ENCODE measurements around the gene GLIS2.

DNA sequence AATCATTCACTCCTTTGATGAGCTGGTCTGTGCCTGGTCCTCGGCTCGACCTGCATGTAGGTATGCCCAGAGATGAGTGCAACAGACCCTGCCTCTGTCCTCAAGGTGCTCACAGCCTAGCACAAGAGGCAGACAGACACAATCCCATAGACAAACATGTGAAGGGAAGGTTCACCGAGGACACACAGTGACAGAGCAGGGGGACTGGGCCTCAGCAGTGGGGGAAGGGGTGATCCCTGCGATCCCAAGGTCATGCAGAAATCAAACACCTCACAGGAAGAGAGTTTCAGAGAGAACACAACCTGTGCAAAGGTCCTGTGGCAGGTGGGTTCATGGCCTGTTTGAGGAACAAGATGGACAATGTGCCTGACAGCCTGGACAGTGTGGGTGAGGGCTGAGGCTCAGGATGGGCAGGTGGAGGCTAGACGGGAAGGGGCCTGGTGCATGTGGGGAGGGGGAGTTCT is 51.6 kb downstream of the GLIS2 start:
- TF ChIP-seq POLR2A (IDR thresholded peaks at IDR 0.05; ENCODE audit: low read depth, low read length) (no peak), BHLHE40 (IDR thresholded peaks at IDR 0.05; ENCODE audit: low read depth, low read length) (no peak), RAD21 (IDR thresholded peaks at IDR 0.05; ENCODE audit: low read length) (no peak), CEBPB (IDR thresholded peaks at IDR 0.05; ENCODE audit: low read depth, low read length) (no peak), CHD1 (IDR thresholded peaks at IDR 0.05; ENCODE audit: low read depth, low read length) (no peak), SMC3 (IDR thresholded peaks at IDR 0.05; ENCODE audit: low read depth, low read length) (no peak), MAFK (IDR thresholded peaks at IDR 0.05; ENCODE audit: low read depth, low read length) (no peak), FOS (IDR thresholded peaks at IDR 0.05; ENCODE audit: low read depth, low read length) (no peak)
- TF ChIP-seq, protein P1, sequence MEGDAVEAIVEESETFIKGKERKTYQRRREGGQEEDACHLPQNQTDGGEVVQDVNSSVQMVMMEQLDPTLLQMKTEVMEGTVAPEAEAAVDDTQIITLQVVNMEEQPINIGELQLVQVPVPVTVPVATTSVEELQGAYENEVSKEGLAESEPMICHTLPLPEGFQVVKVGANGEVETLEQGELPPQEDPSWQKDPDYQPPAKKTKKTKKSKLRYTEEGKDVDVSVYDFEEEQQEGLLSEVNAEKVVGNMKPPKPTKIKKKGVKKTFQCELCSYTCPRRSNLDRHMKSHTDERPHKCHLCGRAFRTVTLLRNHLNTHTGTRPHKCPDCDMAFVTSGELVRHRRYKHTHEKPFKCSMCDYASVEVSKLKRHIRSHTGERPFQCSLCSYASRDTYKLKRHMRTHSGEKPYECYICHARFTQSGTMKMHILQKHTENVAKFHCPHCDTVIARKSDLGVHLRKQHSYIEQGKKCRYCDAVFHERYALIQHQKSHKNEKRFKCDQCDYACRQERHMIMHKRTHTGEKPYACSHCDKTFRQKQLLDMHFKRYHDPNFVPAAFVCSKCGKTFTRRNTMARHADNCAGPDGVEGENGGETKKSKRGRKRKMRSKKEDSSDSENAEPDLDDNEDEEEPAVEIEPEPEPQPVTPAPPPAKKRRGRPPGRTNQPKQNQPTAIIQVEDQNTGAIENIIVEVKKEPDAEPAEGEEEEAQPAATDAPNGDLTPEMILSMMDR (conservative IDR thresholded peaks at IDR 0.05; ENCODE audit: low read depth, low read length) = no peak

Data from IMR-90 (cell line).